HUDEP-2 (cell line): ENCODE measurements around the gene MYL10.
"Not testable (repeated sequence)": the region's sequence is repeated elsewhere in the genome, so short reads cannot be mapped to it uniquely, and the experiment has no call there.

ENCODE experiments used
- DNase-seq, 76 experiments: peaks; one replicate each; lab custom pipeline; 2025; ENCODE audit not compliant: unreplicated experiment in 76 of 76; lab: John Stamatoyannopoulos, UW

The MYL10 gene

DNA sequence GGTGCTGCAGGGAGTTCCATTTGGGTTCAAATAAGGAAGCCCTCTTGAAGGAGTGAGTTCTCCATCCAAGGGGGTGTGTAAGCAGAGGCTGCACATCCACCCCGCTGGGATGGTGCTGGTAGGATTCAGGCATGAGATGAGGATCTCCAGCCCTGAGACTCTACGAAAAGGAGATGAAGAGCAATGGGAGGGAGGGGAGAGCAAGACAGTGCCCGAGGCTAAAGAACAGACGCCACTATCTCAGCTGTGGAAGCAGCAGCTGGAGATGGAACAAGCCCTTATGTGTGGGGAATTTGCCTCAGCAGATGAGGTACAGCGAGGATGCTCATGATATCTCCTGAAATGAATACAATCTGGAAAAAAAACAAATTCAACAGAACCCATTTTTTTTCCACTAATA is 28.1 kb upstream of the MYL10 start:
- no peak for DNase-seq

DNA sequence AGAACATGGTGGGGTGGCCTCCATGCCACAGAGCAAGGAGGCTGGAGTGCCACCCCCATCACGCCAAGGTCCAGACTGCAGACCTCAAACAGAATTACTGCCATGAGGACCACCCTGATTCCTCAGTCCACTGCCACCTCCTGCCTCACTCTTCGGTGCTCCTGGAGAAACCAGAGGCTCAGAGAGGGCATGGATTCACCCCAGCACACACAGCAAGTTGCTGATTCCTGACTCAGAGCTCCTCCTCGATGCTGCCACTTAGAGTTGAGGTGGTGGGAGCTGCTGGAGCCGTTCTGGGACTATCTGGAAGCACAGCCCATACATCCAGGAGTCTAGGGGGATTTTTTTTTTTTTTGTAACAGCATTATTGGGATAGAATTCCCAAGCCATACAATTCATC is 22.0 kb upstream of the MYL10 start:
- DNase-seq = no peak

DNA sequence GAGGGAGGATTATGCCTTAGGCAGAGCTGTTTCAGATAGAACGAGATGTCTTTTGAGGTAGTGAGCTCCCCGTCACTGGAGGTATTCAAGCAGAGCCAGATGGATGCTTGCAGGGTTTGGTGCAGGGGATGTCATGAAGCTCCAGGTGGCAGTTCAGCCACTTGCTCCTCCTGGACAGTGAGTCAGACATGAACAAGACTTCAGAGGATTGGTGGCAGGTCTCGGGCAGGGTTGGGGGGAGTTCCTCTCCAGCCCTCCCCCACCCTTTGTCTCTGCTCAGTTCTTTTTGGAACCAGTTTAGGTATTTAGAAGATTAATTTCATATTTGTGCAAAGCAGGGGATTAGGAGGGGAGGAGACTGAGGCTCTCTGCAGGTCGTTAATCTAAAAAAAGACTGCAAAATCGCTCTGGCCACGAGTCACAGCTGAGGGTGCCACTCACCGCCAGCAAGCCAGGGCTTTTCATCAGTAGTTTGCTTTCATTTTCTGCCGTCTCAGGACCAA is 21.5 kb upstream of the MYL10 start:
- DNase-seq = no peak

DNA sequence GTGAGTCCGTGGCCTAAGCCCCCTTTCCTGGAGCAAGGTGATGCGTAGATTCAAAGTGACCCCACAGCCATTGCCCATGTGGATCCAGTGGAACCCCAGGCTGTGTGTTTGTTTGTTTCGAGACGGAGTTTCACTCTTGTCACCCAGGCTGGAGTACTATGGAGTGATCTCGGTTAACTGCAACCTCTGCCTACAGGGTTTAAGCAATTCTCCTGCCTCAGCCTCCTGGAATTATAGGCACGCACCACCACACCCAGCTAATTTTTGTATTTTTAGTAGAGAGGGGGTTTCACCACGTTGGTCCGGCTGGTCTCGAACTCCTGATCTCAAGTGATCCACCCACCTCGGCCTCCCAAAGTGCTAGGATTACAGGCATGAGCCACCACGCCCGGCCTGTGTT is 18.8 kb upstream of the MYL10 start:
- DNase-seq = not testable (repeated sequence)

DNA sequence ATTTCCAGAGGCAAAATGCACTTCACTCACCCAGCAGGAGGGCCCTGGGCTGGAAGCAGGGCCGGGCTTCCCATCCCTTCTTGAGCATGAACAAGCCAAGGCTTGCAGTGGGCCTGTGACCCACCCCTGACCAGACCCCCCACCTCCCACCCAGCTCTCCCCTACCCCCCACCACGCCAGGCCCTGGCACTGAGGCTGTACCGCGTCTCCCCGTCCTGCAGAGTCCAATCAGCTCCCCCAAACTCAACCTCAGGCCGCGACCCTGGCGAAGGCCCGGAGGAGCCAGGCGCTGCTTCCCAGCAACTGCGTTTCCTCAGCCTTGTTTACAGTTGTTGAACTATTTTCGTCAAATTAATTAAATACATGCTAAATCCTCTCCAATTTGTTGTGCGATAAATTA is 16.9 kb upstream of the MYL10 start:
- no peak for DNase-seq

DNA sequence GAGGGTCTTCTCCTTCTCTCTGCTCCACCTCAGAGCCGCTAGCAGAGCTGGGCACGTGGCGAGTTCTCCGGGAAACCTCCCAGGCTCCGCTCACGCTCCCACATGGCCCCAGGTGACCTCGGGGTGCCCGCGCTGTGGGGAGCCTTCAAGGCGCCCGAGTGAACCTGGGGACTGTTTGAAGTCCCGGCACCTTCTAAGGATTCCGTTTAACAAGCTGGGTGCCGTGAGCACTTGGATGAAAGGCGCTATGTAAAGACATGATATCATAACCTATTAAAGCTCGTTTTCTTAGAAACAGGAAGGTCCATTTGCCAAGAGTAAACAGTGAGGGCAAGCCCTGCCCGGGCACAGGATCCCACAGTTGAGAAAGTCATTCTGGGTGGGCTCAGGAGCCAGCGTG is 15.8 kb upstream of the MYL10 start:
- DNase-seq = no peak

DNA sequence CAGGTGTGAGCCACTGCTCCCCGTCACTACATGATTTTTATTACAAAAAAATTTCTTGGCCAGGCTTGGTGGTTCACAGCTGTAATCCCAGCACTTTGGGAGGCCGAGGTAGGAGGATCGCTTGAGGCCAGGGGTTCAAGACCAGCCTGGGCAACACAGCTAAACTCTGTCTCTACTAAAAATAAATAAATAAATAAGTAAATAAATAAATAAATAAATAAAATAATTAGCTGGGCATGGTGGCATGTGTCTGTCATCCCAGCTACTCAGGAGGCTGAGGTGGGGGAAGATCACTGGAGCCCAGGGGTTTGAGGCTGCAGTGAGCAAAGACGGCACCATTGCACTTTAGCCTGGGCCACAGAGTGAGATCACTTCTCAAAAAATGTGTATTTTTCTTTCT is 10.0 kb upstream of the MYL10 start:
- DNase-seq = not testable (repeated sequence)

DNA sequence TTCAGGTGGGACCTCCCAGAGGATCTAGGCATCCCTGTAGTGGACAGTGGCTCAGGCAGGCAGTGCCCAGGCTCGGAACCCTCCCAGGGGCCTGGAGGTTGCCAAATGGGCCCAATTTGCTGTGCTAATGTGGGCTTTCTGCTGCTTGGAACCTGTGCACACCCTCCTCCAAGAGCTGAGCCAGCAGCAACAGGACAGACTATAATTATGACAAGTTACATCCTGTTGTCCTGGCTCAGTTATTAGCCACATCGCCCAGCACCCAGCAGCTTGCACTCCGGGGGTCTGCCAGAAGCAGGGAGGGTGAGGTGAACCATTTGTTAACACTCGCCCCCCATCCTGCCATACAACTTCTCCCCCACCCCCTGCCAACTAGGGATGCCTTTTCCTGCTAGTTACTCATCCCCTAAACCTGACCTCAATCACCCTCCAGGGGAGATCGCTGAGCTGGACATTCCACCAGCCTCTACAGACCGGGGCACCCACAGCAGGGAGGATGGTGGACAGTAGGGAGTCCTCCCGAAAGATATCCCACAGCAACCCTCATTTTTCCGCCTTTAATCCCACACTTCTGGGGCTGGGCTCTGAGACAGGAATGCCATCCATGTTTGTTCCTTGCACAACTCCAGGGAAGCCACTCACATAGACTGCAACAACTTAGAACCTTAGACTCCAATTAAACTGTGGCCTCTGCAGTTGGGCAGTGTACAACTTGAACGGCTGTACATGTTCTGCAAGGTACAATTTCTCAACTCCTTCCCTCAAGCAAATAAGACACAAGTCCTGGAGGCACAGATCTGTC is 7.9 kb upstream of the MYL10 start:
- DNase-seq = no peak

DNA sequence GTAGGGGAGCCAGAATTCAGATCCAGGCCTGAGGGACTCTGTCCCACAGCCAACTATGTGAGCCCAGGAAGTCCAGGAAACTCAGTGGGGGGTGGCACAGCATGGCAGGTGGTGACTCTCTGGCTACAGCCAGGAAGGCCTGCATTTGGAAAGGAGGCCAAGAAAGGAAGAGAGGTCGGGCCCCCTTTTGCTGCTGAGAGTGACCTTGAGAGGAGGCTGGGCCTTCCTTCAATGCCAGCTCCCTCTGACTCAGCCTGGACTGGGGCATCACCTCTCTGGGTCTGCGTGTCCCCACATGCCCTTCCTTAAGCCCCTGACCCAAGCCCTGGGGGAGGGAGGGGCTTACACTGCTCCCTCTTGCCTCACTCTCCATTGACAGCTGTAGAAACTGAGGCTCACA is 6.4 kb upstream of the MYL10 start:
- no peak for DNase-seq

DNA sequence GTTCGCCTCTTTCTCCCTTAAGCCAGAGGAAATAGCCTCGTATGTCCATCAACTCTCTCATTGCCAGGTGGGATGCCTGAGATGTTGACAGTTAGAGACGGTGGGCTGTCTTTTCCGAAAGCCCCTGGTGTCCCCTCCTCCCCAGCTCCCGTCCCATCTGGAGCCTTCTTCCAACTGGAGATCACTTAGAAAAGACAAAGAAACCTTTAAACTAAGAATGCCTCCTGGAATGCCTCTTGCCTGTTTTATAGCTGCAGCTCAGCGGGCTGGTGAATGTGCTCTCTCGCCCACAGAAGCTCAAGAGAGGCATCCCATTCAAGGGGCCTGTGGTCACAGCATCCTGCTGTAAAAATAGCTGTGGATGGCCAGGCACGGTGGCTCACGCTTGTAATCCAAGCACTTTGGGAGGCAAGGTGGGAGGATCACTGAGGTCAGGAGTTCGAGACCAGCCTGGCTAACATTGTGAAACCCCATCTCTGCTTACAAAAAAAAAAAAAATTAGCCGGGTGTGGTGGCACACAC is 5.2 kb upstream of the MYL10 start:
- no peak for DNase-seq

DNA sequence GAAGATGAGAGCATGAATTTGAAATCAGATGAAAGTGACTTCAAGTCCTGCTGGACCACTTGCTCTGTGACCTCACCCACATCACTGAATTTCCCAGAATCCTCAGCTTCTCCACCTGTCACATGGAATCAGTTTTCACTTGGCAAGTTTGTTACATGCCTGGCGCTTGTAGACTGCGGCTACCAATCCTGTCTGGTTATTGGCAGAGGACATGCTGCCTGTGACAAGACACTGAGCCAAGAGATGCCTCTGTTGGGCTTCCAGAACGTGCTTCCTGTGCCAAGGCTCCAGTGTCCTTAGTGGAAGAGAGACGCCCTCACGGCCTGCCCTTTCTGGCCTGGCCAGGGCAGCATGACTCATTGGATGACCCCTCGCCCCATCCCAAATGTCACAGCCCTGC is 4.4 kb upstream of the MYL10 start:
- DNase-seq = no peak

DNA sequence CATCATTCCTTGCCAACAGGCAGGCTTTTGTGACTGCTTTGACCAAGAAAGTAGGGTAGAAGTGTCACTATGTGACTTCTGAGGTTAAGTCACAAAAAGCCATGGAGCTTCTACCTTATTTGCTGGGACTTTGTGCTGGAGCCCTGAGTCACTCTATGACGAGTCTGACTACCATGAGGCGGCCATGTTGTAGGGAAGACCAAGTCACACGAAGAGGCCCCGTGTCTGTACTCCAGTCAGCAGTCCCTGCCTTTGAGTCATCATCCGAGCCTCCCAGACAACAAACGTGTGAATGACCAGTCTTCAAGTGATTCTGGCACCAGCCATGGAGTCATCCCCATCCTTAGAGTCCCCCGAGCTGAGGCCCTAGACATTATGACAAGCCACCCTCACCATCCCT is 3.5 kb upstream of the MYL10 start:
- DNase-seq = no peak

DNA sequence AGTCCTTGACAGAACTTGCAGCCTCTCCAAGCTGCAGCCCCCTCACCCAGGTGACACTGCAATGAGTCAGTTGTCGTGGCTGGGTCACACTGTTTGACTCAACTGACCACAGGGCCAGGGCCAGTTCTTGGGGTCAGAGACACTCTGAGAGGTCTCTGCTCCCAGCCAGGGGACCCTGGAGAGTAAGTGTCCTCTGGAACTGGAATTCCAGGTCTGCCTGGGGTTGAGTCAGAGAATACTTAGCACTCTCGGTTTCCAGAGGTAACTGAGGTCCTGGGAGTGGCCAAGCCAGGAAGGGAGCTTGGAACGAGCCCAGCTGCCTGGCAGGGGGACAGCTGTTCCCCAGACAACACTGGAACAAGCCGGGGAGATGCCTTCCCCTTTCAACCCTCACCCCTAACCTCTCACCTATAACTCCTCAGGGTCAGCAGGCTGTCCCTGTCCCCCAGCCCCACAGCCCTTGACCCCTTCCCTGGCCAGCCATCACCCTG is 2.2 kb upstream of the MYL10 start:
- DNase-seq = no peak

DNA sequence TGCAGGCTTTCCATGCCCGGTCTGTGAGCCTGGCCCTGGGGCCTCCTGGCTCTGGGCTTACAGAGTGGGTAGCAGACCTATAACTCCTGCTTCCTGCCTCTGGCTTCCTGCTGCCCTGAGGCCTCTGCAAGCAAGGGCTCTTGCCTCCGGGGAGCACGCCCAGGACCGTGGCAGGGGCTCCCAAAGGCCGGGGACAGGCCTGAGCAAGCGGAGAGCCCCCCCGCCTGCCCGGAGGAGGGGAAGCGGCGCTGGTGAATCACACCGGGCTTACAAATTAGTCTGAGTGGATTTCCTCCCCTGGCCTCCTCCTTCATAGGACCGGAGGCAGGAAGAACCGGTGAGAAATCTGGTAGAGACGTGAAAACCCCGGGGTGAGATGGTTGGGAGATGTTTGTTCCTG is 1.5 kb upstream of the MYL10 start:
- no peak for DNase-seq

DNA sequence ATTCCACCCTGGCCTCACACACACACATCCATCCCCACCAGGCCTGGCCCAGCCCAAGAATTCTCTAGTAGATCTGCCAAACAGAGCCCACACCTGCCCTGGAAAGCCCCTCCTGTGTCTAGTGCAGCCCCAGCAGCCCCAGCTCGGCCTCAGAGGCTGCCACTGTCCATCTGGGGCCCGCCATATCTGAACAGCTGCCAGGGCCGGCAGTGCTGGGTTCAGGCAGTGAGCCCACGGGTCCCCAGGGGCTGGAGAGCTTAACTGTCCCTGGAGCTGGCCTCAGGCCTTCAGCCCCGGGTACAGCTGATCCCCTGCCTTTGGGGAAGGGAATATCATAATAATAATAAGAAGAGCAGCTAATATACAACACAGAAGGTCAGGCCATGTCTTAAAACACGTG is 574 bp downstream of the MYL10 start:
- DNase-seq = no peak

DNA sequence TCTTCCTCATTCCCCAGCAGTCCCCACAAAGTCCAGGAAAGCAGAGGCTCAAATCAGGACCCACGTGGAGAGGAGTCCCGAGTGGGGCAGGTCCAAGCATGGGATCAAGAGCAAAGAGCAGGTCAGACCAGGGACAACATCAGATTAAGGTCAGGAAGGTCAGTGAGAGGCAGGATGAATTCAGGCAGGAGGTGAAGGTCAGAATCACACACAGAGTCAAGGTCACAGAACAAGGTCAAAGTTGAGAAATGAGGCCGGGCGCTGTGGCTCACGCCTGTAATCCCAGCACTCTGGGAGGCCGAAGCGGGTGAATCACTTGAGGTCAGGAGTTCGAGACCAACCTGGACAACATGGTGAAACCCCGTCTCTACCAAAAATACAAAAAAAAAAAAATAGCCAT is 2.3 kb downstream of the MYL10 start:
- no peak for DNase-seq

DNA sequence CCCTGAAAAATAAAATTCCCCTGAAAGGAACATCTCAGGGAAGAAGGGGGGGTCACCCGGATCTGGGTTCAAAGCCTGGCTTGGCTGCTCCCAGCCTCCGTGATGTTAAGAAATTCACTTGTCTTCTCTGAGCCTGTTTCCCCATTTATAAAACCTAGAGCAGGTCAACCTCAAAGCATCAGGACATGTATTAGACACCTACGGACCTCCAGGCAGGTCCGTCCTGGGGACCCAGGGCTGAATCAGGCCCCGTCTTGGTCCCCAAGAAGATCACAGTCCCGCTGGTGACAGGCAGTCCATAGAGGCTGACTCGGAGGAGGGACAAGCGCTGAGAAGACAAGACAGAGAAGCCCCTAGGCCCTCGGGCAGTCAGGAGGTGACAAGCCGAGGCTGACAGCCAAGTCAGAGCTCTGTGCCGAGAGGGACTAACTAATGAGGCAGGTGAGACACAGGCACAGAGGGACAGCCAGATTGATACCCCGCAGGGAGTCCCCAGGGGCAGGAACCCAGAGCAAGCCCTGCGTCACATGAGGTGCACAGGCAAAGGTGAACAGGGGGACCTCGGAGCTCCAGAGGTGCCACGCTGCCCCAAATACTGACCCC is 2.9 kb downstream of the MYL10 start:
- no peak for DNase-seq

DNA sequence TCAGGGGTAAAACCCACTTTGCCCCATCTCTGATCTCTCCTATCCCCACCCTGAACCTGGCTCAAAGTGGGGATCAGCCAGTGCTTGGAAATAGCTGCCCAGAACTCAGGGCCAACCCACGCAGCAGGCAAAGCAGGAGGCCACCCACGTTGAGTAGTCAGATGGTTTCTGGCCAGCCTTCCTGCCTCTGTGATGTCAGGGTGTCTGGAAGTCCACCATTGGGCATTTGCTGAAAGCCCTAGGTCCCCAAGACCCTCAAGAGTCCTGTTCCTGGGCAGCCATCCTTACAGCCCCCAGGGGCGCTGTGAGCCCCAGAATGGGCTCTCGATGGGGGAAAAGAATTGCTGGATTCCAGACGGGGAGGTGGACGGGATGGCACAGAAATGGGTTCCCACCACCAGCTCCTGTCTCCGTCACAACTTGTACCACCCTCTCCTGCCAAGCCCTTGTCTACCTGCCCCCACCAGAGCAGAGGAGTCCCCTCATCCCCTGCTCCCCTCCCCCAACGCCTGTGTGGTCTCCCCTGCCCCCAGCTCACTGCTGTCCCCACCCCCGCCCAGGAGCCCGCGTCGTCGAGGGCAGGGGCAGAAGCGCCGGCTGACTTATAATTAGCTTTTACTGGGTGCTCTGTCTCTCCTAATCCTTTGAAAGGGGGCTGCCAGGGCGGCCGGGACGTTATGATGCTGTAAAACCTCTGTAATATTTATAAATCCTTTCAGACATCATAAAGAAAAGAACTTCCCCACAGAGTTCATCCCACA is 3.9 kb downstream of the MYL10 start:
- no peak for DNase-seq

DNA sequence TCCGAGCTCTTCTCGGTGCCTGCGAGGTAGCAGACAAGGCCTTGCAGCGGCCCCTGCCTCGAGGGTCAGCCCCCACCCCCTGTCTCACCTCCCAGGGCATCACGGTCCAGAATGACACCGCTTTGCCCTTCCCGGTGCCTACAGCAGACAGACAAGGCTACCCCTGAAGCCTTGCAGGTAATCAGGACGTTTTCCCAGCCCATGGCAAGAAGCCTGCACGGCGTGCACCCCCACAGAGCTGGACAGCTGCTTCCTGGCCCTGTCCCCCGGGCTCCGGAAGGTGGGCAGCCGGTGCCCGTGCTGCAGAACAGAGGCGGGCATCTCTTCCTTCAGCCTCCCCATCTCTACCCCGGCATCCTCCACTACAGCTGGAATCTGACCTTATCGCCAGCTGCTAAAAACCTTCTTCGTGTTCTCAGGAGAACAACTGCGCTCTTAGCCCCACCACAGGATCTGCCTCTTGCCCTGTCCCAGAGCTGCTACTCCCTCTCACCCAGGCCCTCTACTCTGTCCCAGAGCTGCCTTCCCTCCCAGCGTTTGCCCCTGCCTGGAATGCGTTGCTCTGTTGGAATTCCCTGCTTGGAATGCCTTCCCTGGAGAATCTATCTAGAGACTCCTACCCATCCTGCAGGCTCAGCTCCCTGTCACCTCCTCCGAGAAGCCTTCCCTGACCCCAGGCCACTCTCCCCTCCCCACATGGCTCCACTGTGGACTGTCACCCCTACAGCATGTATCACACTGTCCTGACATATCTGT is 4.7 kb downstream of the MYL10 start:
- no peak for DNase-seq

DNA sequence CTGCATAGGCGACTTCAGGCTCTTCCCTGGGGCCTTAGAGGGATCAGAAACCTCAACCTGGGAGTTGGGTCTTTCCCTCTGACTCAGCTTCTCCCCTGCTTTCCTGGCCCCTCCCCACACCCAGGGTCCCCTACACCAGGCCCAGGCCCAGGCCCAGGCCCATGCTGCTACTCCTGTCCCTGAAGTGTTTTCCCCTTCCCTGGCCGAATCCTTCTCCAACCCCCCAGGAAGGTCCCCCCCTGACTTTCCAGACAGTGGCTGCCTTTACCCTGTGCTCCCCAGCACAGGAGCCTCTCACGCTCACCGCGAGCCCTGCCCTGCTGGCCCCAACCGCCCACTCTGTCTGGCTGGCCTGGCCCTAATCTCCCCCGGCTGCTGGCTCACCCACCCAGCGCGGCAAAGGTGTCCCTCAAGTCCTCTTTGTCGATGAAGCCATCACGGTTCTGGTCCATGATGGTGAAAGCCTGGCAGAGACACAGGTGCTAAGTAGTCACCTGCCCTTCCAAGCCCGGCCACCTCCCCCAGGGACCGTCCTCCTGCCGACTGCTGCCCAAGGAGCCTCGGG is 6.4 kb downstream of the MYL10 start:
- no peak for DNase-seq
